Upper lobe of left lung (tissue), 4 donors: Measurements from ENCODE around the gene CAPN11.

ENCODE experiments used
- EP300 ChIP-seq, 4 donors: sonication (generic); formaldehyde crosslinking; IDR thresholded peaks; one replicate each; pipeline ENCODE4 v1.5.1; 2017; ENCODE audit warnings: antibody characterized with exemption in 4 of 4, control low read depth in 2 of 4
- POLR2A ChIP-seq, 4 donors: fragments of 450-650 bp; IDR thresholded peaks; one replicate each; pipeline ENCODE4 v1.5.1; 2016 to 2017; ENCODE audit warnings: antibody characterized with exemption in 4 of 4, mild to moderate bottlenecking in 2 of 4
- TF ChIP-seq, protein P1 (sequence below), 6 experiments: fragments of 450-650 bp in 4 of 6; fragments of 200-600 bp in 2 of 6; sonication (generic) in 2 of 6; IDR thresholded peaks; one replicate each; pipeline ENCODE4 v1.5.1; 2016 to 2019; ENCODE audit warnings: antibody characterized with exemption in 6 of 6

DNA sequence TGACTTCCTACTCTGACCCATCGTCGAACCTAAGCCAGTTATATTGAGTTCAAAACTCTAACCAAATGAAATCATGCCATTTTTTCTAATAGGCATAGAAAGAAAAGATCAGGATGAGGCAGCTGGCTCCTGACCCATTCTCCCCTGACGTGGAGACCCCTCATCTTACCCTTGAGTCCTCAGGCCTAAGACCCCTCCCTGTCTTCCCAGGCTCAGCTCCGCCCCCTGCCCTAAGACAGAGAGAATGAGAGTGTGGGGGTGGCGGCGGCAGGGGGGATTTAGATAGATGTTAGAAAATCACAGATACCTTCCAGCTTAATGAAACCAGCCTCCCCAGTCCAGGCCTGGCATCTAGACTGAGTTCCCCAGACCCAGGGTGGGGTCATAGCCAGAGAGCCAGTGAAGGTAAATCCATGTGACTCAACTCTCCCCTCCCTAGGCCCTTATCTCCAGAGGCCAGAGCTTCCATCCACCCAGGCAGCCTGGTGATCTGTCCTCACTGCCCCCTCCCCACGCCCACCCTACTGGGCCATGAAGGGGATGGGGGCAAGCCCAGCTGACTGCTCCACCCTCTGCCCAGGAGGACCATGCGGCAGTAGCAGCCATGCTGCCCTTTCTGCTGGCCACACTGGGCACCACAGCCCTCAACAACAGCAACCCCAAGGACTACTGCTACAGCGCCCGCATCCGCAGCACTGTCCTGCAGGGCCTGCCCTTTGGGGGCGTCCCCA, 24.5 kb upstream of the CAPN11 start:
- TF ChIP-seq, protein P1, sequence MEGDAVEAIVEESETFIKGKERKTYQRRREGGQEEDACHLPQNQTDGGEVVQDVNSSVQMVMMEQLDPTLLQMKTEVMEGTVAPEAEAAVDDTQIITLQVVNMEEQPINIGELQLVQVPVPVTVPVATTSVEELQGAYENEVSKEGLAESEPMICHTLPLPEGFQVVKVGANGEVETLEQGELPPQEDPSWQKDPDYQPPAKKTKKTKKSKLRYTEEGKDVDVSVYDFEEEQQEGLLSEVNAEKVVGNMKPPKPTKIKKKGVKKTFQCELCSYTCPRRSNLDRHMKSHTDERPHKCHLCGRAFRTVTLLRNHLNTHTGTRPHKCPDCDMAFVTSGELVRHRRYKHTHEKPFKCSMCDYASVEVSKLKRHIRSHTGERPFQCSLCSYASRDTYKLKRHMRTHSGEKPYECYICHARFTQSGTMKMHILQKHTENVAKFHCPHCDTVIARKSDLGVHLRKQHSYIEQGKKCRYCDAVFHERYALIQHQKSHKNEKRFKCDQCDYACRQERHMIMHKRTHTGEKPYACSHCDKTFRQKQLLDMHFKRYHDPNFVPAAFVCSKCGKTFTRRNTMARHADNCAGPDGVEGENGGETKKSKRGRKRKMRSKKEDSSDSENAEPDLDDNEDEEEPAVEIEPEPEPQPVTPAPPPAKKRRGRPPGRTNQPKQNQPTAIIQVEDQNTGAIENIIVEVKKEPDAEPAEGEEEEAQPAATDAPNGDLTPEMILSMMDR (IDR thresholded peaks at IDR 0.05), result no peak
- TF ChIP-seq EP300 (IDR thresholded peaks at IDR 0.05) (no peak), POLR2A (IDR thresholded peaks at IDR 0.05) (no peak)
